ENCODE measurements around the gene CXCL3.
A peak's percentile ranks its signal among the peaks of the same experiment; 100 is the strongest.

The CXCL3 gene

GRCh38 chr4:74012130-74012529, 26.4 kb downstream of the CXCL3 start:
- peak in 1 of 2 donors; percentile 17 for DNase-seq

- peak; percentile 34 to 73 for DNase-seq
These were observed 29.2 kb downstream of the CXCL3 start for GRCh38 chr4:74009307-74009706.

DNA sequence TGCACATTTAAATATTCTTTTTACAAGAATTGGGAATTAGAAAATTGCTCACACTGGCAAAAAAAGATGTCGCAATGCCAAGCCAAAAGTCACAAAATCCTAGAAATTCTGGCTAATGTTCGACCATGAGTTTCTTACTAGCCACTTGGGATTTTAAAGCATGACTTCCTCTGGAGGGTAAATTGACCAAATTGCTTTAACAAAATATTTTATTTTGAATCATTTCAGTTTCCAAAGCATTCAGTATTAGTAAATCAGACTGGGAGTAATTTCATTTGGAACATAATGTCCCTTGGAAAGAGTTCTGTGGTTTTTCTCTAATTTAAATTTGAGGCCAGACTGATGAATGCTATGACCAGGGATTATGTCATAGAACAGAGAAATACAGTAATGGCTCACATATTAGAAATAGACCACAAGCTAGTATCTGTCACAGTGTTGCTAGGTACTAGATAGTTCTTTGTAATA, 32.4 kb downstream of the CXCL3 start:
- DNase-seq, result no peak

- no peak for DNase-seq
These were observed 33.0 kb downstream of the CXCL3 start for GRCh38 chr4:74005528-74005927.

GRCh38 chr4:74004668-74005067, 33.8 kb downstream of the CXCL3 start:
- no peak for DNase-seq

DNA sequence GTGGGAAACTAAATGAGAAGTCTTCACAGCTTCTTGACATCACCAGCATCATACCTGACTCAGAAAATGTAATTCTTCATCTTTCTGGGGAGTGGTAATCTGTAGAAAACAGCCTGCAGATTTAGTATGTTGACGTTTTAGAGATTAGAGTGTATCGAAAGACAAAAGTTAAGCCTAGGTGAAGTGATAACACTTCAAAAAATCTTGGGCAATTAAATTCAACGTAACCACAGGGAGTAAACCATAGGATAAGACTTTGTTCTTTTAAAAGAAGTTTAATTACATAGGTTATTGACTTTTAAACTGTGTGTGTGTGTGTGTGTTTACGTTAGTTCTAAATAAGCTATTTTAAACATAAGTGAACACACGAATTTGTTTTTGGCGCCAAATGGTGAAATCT, 38.2 kb downstream of the CXCL3 start:
- no peak for DNase-seq

GRCh38 chr4:73998040-73999011, 40.2 kb downstream of the CXCL3 start, which contains the start of gene CXCL5:
Gene CXCL5 (minus strand): TSS chr4:73998677. CDS start chr4:73998581, 96 bp downstream.
- DNase-seq, result peak; percentile 21 to 49

GRCh38 chr4:73992050-73992449, 46.4 kb downstream of the CXCL3 start:
- DNase-seq, result no peak

- DNase-seq, result no peak
These were observed 46.8 kb downstream of the CXCL3 start for GRCh38 chr4:73991742-73992000.

- DNase-seq, result peak in 1 of 2 donors; percentile 9
These were observed 47.3 kb downstream of the CXCL3 start for GRCh38 chr4:73990988-73991741.

- no peak for DNase-seq
These were observed 48.6 kb downstream of the CXCL3 start for GRCh38 chr4:73989928-73990327.

DNA sequence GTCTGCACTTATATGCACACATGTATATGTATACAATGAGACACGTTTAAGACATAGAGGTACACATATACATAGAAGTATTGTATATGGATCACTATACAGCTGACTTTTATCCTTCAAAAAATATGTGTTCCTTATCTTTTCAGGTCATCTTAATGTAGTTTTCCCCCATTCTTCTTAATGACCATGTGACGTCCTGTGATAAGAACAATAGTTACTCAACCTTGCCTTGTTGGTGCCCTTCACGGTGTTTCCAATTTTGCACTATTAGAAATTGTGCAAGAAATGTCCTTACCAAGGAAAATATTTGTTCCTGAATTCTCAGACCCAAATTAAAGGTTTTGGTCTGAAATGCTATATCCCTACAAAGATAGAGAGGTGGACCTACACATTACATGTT, 49.5 kb downstream of the CXCL3 start:
- no peak for DNase-seq

DNA sequence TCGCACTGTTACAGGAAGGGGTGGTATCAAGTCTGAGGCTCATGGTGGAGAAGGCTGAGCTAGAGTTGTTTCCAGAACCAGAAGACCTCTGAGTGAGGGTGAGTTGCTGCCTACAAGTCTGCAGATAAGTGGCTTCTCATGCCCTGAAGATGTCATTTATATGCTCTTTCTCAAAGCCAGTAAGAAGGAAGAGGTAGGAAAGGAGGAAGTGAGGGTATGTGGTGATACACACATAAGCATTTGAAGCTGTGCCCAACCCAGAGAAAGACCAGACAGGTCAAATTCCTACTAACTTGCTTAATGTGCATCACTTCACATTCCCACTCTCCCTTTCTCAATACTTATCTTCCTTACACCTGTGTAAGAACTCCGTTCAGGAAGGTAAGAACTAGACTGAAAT, 50.4 kb downstream of the CXCL3 start, which contains the start of gene PPBP:
PPBP (minus strand) TSS at position 130 of the 400 bp plus-strand sequence; CDS start at position 43, 87 bp downstream.
- peak; percentile 22 to 28 for DNase-seq
